22Rv1 (cell line): ENCODE data around the gene RND2.
"Not testable (repeated sequence)": the region's sequence is repeated elsewhere in the genome, so short reads cannot be mapped to it uniquely, and the experiment has no call there.

Experiments
- H3K27ac ChIP-seq: fragments of 450-650 bp; 2 replicates; pipeline ENCODE4 v1.5.1; 2017
- CTCF ChIP-seq: fragments of 450-650 bp; IDR thresholded peaks from 2 replicates; pipeline ENCODE4 v1.5.1; 2017; ENCODE audit warnings: mild to moderate bottlenecking
- ZFX ChIP-seq: fragments of 450-650 bp; IDR thresholded peaks from 2 replicates; pipeline ENCODE4 v1.6.1; 2017; ENCODE audit warnings: antibody characterized with exemption, borderline replicate concordance

Gene RND2

GRCh38 chr17:43051969-43052368, 26.9 kb downstream of the RND2 start:
- TF ChIP-seq CTCF (no peak), ZFX (no peak)
- H3K27ac ChIP-seq, result no peak overlapping the region

- H3K27ac ChIP-seq, result not testable (repeated sequence)
Observed at GRCh38 chr17:43053008-43053407, 28.0 kb downstream of the RND2 start.

GRCh38 chr17:43056051-43056450, 31.0 kb downstream of the RND2 start:
- TF ChIP-seq CTCF (no peak), ZFX (no peak)
- H3K27ac ChIP-seq, result no peak overlapping the region

GRCh38 chr17:43062984-43063638, 38.1 kb downstream of the RND2 start:
- no peak overlapping the region for H3K27ac ChIP-seq
- TF ChIP-seq ZFX, result no peak

GRCh38 chr17:43068570-43069367, 43.7 kb downstream of the RND2 start:
- H3K27ac ChIP-seq, result no peak overlapping the region
- no peak for TF ChIP-seq ZFX
- no peak for TF ChIP-seq CTCF

- H3K27ac ChIP-seq, result no peak overlapping the region
Observed at GRCh38 chr17:43069368-43069898, 44.4 kb downstream of the RND2 start.

GRCh38 chr17:43070257-43070656, 45.2 kb downstream of the RND2 start:
- no peak for TF ChIP-seq ZFX
- TF ChIP-seq CTCF, result no peak
- no peak overlapping the region for H3K27ac ChIP-seq

More at GRCh38 chr17:43069368-43069898, 44.4 kb downstream of the RND2 start:
- no peak for TF ChIP-seq CTCF
- no peak for TF ChIP-seq ZFX

GRCh38 chr17:43070872-43071271, 45.8 kb downstream of the RND2 start:
- H3K27ac ChIP-seq, result no peak overlapping the region
- TF ChIP-seq ZFX, result no peak
- no peak for TF ChIP-seq CTCF
